Right lobe of liver (tissue), 6 donors: ENCODE results near the gene UBE2H. TPM values are rescaled to one million over a fixed set of nuclear protein-coding genes. Genes with fewer than 3 reads are reported as not detected.

Experiments
- ATAC-seq, 4 donors: fragments of 200-7000 bp; cut with Tn5 transposase; one replicate each; pipeline ENCODE4 v1.9.1; 2020; ENCODE audit warnings: mild to moderate bottlenecking in 4 of 4, moderate library complexity in 4 of 4
- DNase-seq, 3 donors: peaks; one replicate each; pipeline ENCODE4 v3.0.0-alpha.2; 2020
- H3K27ac ChIP-seq, 3 donors: fragments of 200-600 bp; one replicate each; pipeline ENCODE4 v1.8.0; 2022
- H3K27me3 ChIP-seq, 2 donors: fragments of 200-600 bp; one replicate each; pipeline ENCODE4 v1.8.0; 2022
- H3K36me3 ChIP-seq, 4 donors: fragments of 200-600 bp; sonication (generic) in 1 of 4; one replicate each; pipeline versions ENCODE4 v1.5.1 to v1.8.0; 2017 to 2022; ENCODE audit warnings: control low read depth in 1 of 4
- H3K4me1 ChIP-seq, 4 donors: fragments of 200-600 bp; sonication (generic) in 1 of 4; one replicate each; pipeline versions ENCODE4 v1.5.1 to v1.8.0; 2017 to 2022; ENCODE audit warnings: control low read depth in 1 of 4
- H3K4me3 ChIP-seq, 3 donors: fragments of 200-600 bp; one replicate each; pipeline ENCODE4 v1.8.0; 2022
- H3K9me3 ChIP-seq, 4 donors: fragments of 200-600 bp; sonication (generic) in 1 of 4; one replicate each; pipeline versions ENCODE4 v1.5.1 to v1.8.0; 2017 to 2022; ENCODE audit warnings: control low read depth in 1 of 4
- POLR2A ChIP-seq: fragments of 450-650 bp; IDR thresholded peaks from one replicate; pipeline ENCODE4 v1.6.1; 2017; ENCODE audit warnings: antibody characterized with exemption, mild to moderate bottlenecking
- WGBS: methylation state at CpG from one replicate; pipeline ENCODE4 v1.1.6; 2018; ENCODE audit warnings: low coverage, low lambda C conversion rate; ENCODE audit not compliant: insufficient coverage; ENCODE audit errors: missing lambda C conversion rate; 5-methylcytosine and 5-hydroxymethylcytosine counted together
- intact Hi-C, 2 donors: fragments of 100-400 bp; cut with DNase I; formaldehyde crosslinking; loops; one replicate each; pipeline versions ENCODE4 v1.11.2 to v1.14.1; 2022
- long read RNA-seq: library from polyadenylated mRNA; unstranded; transcript quantifications from one replicate; pipeline ENCODE4 v2.0.0, GENCODE V29; 2019
- total RNA-seq, 6 experiments: library from RNA; depleted of rRNA in 2 of 6; stranded (reverse); fragments of >200 nt in 2 of 6; fragmentation: NEBNext Ultra II Directional in 3 of 6; extraction: Animal tissue kit (Norgen Biotek cat#: 25700) in 3 of 6; gene quantifications; one replicate each; pipeline versions ENCODE4 v1.1.0 to v1.2.4, GENCODE V29; 2016 to 2023
- TF ChIP-seq, protein P1 (sequence below), 4 donors: fragments of 200-600 bp in 3 of 4; fragments of 450-650 bp in 1 of 4; IDR thresholded peaks; one replicate each; pipeline versions ENCODE4 v1.5.1 to v1.8.0; 2016 to 2022; ENCODE audit warnings: antibody characterized with exemption in 4 of 4, mild to moderate bottlenecking in 2 of 4
- donor health status: DM: no; HTN: yes; CAD: no.
- donor health status: DM: no; HTN: no; CAD: no.
- donor health status: DM: no; HTN: no; CAD: no.
- donor health status: DM: no; HTN: yes; CAD: no.
- donor health status: DM: no; HTN: yes; CAD: no.

Gene UBE2H
- 10 to 100 TPM; 27.4 to 47.0 (median 35.6) TPM for total RNA-seq
- long read RNA-seq, full-length matches to known transcripts, result 1 of 6 reads
- long read RNA-seq, partial matches to known transcripts, result 1 of 6 reads
- long read RNA-seq, other reads (novel, unspliced or antisense), result 4 of 6 reads

- intact Hi-C loops, result no loop called here
- Histone ChIP-seq H3K27me3 (no peaks in the 10 kb centered on the region), H3K4me3 (peak within 1 kb of the TSS; percentile 88 to 99 (median 88)), H3K27ac (peak within 1 kb of the TSS; percentile 96 to 100 (median 99)), H3K36me3 (no peaks in the 10 kb centered on the region), H3K9me3 (no peaks in the 10 kb centered on the region), H3K4me1 (peaks cover 0 to 22% (median 3%) of the 10 kb centered on the region in 4 donors)
- WGBS, result 8% methylated on average over 23 of the region's 58 CpGs
- DNase-seq (peak; percentile 93 to 95 (median 95)), ATAC-seq (peak; percentile 72 to 83 (median 82))
- TF ChIP-seq, protein P1, sequence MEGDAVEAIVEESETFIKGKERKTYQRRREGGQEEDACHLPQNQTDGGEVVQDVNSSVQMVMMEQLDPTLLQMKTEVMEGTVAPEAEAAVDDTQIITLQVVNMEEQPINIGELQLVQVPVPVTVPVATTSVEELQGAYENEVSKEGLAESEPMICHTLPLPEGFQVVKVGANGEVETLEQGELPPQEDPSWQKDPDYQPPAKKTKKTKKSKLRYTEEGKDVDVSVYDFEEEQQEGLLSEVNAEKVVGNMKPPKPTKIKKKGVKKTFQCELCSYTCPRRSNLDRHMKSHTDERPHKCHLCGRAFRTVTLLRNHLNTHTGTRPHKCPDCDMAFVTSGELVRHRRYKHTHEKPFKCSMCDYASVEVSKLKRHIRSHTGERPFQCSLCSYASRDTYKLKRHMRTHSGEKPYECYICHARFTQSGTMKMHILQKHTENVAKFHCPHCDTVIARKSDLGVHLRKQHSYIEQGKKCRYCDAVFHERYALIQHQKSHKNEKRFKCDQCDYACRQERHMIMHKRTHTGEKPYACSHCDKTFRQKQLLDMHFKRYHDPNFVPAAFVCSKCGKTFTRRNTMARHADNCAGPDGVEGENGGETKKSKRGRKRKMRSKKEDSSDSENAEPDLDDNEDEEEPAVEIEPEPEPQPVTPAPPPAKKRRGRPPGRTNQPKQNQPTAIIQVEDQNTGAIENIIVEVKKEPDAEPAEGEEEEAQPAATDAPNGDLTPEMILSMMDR (IDR thresholded peaks at IDR 0.05), result no peak
- peak; percentile 94 for TF ChIP-seq POLR2A
Observed at GRCh38 chr7:129952653-129953560, at the start of gene UBE2H. Gene UBE2H, minus strand, starts transcription at chr7:129952960. Its CDS starts 405 bp downstream, at chr7:129952555.

- TF ChIP-seq, protein P1 (IDR thresholded peaks at IDR 0.05), result no peak
- WGBS, result 96% methylated on average over 4 of the region's 5 CpGs
- Histone ChIP-seq H3K4me1 (no peaks in the 10 kb centered on the region), H3K36me3 (no peaks in the 10 kb centered on the region), H3K9me3 (no peaks in the 10 kb centered on the region), H3K4me3 (no peak overlapping the region), H3K27me3 (no peaks in the 10 kb centered on the region), H3K27ac (no peak overlapping the region)
- ATAC-seq, result no peak
- DNase-seq, result no peak
- intact Hi-C loops, result no loop called here
Observed at GRCh38 chr7:129998446-129998845, 45.7 kb upstream of the UBE2H start.

- Histone ChIP-seq H3K9me3 (no peaks in the 10 kb centered on the region), H3K4me3 (no peak overlapping the region), H3K36me3 (no peaks in the 10 kb centered on the region), H3K27ac (no peak overlapping the region), H3K4me1 (no peaks in the 10 kb centered on the region), H3K27me3 (no peaks in the 10 kb centered on the region)
- TF ChIP-seq, protein P1 (IDR thresholded peaks at IDR 0.05), result no peak
- no peak for TF ChIP-seq POLR2A
- DNase-seq (no peak), ATAC-seq (no peak)
- intact Hi-C loops, result no loop called here
- 50% methylated on average over 2 of the region's 5 CpGs for WGBS
Observed at GRCh38 chr7:129997285-129997684, 44.5 kb upstream of the UBE2H start.

DNA sequence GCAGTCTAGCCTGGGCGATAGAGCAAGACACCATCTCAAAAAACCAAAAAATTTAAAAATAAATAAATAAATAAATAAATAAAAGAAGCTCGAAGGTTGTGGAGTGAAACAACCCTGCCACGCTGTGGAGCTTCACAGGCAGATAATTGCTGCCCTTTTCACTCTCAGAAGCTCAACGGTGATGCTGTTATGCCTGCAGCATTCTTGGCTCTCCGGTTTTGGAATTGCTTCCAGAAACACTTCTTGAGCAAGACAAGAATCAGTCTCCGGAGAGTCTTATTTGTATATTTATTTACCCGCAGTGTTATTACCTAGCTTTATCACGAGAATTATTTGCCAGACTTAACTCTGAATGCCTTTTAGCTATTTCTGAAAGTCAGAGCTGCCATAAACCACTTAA is 40.5 kb upstream of the UBE2H start:
- ATAC-seq (no peak), DNase-seq (no peak)
- WGBS, result 80% methylated on average over 8 of the region's 8 CpGs
- TF ChIP-seq, protein P1 (IDR thresholded peaks at IDR 0.05), result no peak
- no peak for TF ChIP-seq POLR2A
- intact Hi-C loops, result no loop called here
- no peaks in the 10 kb centered on the region for H3K9me3 ChIP-seq
- H3K4me1 ChIP-seq, result peaks cover 0 to 7% (median 0%) of the 10 kb centered on the region in 4 donors
- H3K36me3 ChIP-seq, result no peaks in the 10 kb centered on the region
- no peak overlapping the region for H3K4me3 ChIP-seq
- H3K27me3 ChIP-seq, result no peaks in the 10 kb centered on the region
- no peak overlapping the region for H3K27ac ChIP-seq
